GM10266 (cell line): Measurements from ENCODE around the gene SUMO3.

Experiments used
- DNase-seq: peaks from one replicate; pipeline ENCODE4 v3.0.0; 2012; ENCODE audit errors: extremely low spot score
- CTCF ChIP-seq: IDR thresholded peaks from 2 replicates; pipeline ENCODE4 v1.5.1; 2012; ENCODE audit warnings: mild to moderate bottlenecking, low read depth; ENCODE audit not compliant: control insufficient read depth, insufficient read depth; ENCODE audit errors: missing control alignments

SUMO3 gene

GRCh38 chr21:44853601-44854390 lies 35.9 kb upstream of the SUMO3 start:
- no peak for TF ChIP-seq CTCF
- DNase-seq = no peak

DNA sequence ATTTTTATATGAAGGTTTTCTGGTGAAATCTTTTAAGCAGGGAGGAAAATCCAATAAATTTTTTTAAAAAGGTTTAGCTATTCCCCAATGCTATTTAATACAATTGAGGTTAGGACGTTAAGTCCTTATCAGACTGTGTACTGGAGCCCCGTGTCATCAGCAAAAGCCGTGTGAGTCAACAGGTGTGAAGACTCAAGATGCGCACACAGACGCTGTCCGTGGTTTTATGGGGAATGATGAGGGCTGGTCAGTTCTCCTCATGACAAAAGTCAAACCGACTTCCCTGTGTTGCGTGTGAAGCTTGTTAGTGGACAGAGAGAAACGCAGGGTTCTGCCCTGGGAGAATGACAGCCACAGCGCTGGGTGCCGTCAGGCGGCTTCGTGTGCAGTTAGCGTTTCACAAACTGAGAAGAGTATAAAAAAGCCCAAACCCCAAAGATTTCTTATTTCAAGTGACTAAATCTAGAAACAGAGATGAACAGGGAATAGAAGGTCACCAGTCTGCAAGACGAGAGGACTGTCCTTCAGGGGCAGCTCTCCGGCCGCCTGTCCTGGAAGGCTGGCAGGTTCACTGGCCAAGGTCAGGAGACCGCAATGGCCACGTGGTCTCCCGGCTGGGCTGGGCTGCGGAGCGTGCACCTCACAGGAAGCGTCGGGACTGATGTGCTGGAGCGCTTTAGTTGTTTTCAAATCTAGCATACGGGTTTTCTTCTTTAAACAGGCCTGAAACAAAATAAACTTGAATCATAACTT lies 33.2 kb upstream of the SUMO3 start:
- no peak for DNase-seq
- TF ChIP-seq CTCF = no peak

- DNase-seq = no peak
Measured at GRCh38 chr21:44850208-44850800, 32.4 kb upstream of the SUMO3 start.

GRCh38 chr21:44849616-44850130 lies 31.8 kb upstream of the SUMO3 start:
- TF ChIP-seq CTCF = no peak
- DNase-seq = no peak

More at GRCh38 chr21:44850208-44850800, 32.4 kb upstream of the SUMO3 start:
- TF ChIP-seq CTCF = no peak

- no peak for DNase-seq
- TF ChIP-seq CTCF = no peak
Measured at GRCh38 chr21:44848821-44849521, 31.1 kb upstream of the SUMO3 start.

GRCh38 chr21:44847261-44848056 lies 29.6 kb upstream of the SUMO3 start:
- DNase-seq = no peak

More at GRCh38 chr21:44847261-44848056, 29.6 kb upstream of the SUMO3 start:
- no peak for TF ChIP-seq CTCF
